HG03064 (cell line): ENCODE results near the gene ZBTB8OS.
"Not testable (repeated sequence)": the region's sequence is repeated elsewhere in the genome, so short reads cannot be mapped to it uniquely, and the experiment has no call there.

Experiments used
- ATAC-seq: cut with Tn5 transposase; IDR thresholded peaks from one replicate; pipeline ENCODE4 v1.9.1; 2021; ENCODE audit warnings: low read depth; ENCODE audit not compliant: unreplicated experiment

Gene ZBTB8OS

GRCh38 chr1:32651461-32652073 is 1.2 kb upstream of the ZBTB8OS start:
- peak; percentile 30 for ATAC-seq

GRCh38 chr1:32650752-32651460 is 556 bp upstream of the ZBTB8OS start, which contains the start of gene RBBP4:
RBBP4 (plus strand) TSS chr1:32651208; CDS start chr1:32651307, 99 bp downstream.
- ATAC-seq, result peak; percentile 62

GRCh38 chr1:32647308-32648134 is 2.8 kb downstream of the ZBTB8OS start:
- ATAC-seq, result no peak

- no peak for ATAC-seq
These were observed 5.9 kb downstream of the ZBTB8OS start for GRCh38 chr1:32644426-32644825.

- ATAC-seq, result not testable (repeated sequence)
These were observed 8.0 kb downstream of the ZBTB8OS start for GRCh38 chr1:32642292-32642827.

- no peak for ATAC-seq
These were observed 10.8 kb downstream of the ZBTB8OS start for GRCh38 chr1:32639489-32640075.

GRCh38 chr1:32636914-32637645 is 13.3 kb downstream of the ZBTB8OS start:
- no peak for ATAC-seq

GRCh38 chr1:32635508-32636277 is 14.7 kb downstream of the ZBTB8OS start:
- no peak for ATAC-seq

GRCh38 chr1:32632829-32633228 is 17.5 kb downstream of the ZBTB8OS start:
- ATAC-seq, result no peak

- not testable (repeated sequence) for ATAC-seq
These were observed 20.2 kb downstream of the ZBTB8OS start for GRCh38 chr1:32630173-32630572.

GRCh38 chr1:32627596-32628162 is 22.7 kb downstream of the ZBTB8OS start:
- no peak for ATAC-seq

GRCh38 chr1:32626176-32626575 is 24.2 kb downstream of the ZBTB8OS start:
- no peak for ATAC-seq

GRCh38 chr1:32623775-32624174 is 26.6 kb downstream of the ZBTB8OS start:
- ATAC-seq, result no peak

- no peak for ATAC-seq
These were observed 27.3 kb downstream of the ZBTB8OS start for GRCh38 chr1:32622806-32623681.

GRCh38 chr1:32622205-32622604 is 28.1 kb downstream of the ZBTB8OS start:
- no peak for ATAC-seq

- peak; percentile 67 for ATAC-seq
These were observed 30.5 kb downstream of the ZBTB8OS start for GRCh38 chr1:32619701-32620485.

GRCh38 chr1:32618673-32619221 is 31.6 kb downstream of the ZBTB8OS start:
- no peak for ATAC-seq
